ENCODE results near the gene METTL2B. TPM values are rescaled to one million over a fixed set of nuclear protein-coding genes. Genes with fewer than 3 reads are reported as not detected.
"Not testable (repeated sequence)": the region's sequence is repeated elsewhere in the genome, so short reads cannot be mapped to it uniquely, and the experiment has no call there.

Gene METTL2B
- total RNA-seq, 2 experiments from 2014 or later: 25.4 to 40.7 TPM

DNA sequence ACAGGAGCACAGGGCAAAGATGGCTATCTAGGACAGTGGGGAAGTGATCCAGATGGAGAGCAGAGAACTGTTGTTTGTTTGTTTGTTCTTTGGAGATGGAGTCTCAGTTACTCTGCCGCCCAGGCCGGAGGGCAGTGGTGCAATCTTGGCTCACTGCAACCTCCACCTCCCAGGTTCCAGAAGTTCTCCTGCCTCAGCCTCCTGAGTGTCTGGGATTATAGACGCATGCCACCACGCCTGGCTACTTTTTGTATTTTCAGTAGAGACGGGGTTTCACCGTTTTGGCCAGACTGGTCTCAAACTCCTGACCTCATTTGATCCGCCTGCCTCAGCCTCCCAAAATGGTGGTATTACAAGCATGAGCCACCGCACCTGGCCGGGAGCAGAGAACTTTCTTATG is 20.9 kb downstream of the METTL2B start:
- H3K9me3 ChIP-seq (ENCODE audit: low read length): no peaks in the 10 kb centered on the region
- peaks cover 58% of the 10 kb centered on the region for H3K36me3 ChIP-seq (ENCODE audit: insufficient read depth, low read length)
- H3K79me2 ChIP-seq (ENCODE audit: insufficient read depth, low read depth, low read length): no peaks in the 10 kb centered on the region
- no peaks in the 10 kb centered on the region for H3K4me1 ChIP-seq (ENCODE audit: insufficient read depth, low read length, poor library complexity, severe bottlenecking)
- no peak overlapping the region for H3K4me2 ChIP-seq (ENCODE audit: low read length)
- no peak for DNase-seq (ENCODE audit: low spot score)
- no peak overlapping the region for H2AFZ ChIP-seq (ENCODE audit: low read length)
- ChIA-PET POLR2A (no interaction called here), CTCF (ENCODE audit: unreplicated experiment) (no interaction called here)
- TF ChIP-seq, protein P1, sequence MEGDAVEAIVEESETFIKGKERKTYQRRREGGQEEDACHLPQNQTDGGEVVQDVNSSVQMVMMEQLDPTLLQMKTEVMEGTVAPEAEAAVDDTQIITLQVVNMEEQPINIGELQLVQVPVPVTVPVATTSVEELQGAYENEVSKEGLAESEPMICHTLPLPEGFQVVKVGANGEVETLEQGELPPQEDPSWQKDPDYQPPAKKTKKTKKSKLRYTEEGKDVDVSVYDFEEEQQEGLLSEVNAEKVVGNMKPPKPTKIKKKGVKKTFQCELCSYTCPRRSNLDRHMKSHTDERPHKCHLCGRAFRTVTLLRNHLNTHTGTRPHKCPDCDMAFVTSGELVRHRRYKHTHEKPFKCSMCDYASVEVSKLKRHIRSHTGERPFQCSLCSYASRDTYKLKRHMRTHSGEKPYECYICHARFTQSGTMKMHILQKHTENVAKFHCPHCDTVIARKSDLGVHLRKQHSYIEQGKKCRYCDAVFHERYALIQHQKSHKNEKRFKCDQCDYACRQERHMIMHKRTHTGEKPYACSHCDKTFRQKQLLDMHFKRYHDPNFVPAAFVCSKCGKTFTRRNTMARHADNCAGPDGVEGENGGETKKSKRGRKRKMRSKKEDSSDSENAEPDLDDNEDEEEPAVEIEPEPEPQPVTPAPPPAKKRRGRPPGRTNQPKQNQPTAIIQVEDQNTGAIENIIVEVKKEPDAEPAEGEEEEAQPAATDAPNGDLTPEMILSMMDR (conservative IDR thresholded peaks at IDR 0.05; ENCODE audit: low read length): no peak
- TF ChIP-seq EZH2phosphoT487 (IDR thresholded peaks at IDR 0.05; ENCODE audit: borderline replicate concordance, low read depth, low read length): no peak
- intact Hi-C loops (cut with micrococcal nuclease; ENCODE audit: unreplicated experiment): no loop called here
- H3K9me2 ChIP-seq (ENCODE audit: insufficient read depth, low read length): no peaks in the 10 kb centered on the region
- BruUV-seq (replicated peaks): no TSS peak
- no peaks in the 10 kb centered on the region for H4K20me1 ChIP-seq (ENCODE audit: insufficient read depth, low read length)
- H3K27ac ChIP-seq (ENCODE audit: low read depth, low read length, poor library complexity, severe bottlenecking): no peak overlapping the region
- no peak overlapping the region for H3K4me3 ChIP-seq (ENCODE audit: low read depth, low read length, poor library complexity, severe bottlenecking)

DNA sequence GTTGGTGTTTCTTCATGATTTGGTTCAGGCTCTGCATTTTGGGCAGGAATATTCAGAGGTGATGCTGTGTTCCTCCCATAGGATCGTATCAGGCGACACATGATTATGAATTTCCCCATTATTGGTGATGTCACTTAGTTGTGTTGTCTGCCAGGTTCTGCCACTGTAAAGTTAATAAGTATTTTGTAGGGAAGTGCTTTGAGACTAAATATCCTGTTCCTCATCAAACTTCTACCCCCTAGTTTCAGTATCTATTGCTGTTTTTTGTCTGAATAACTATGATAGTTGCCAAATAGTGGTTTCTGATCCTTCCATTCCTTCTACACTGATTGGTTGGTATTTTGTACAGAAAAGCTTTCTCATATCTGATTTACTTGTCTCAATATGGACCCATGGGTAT is 28.9 kb downstream of the METTL2B start:
- H2AFZ ChIP-seq (ENCODE audit: low read length); H3K79me2 ChIP-seq (ENCODE audit: insufficient read depth, low read depth, low read length); intact Hi-C loops (cut with micrococcal nuclease; ENCODE audit: unreplicated experiment); H4K20me1 ChIP-seq (ENCODE audit: insufficient read depth, low read length); BruUV-seq (replicated peaks); H3K9me3 ChIP-seq (ENCODE audit: low read length); H3K4me3 ChIP-seq (ENCODE audit: low read depth, low read length, poor library complexity, severe bottlenecking); DNase-seq (ENCODE audit: low spot score); CTCF ChIA-PET (ENCODE audit: unreplicated experiment); H3K9me2 ChIP-seq (ENCODE audit: insufficient read depth, low read length); POLR2A ChIA-PET: not testable (repeated sequence)
- Histone ChIP-seq H3K36me3 (ENCODE audit: insufficient read depth, low read length) (peaks cover 15% of the 10 kb centered on the region), H3K4me2 (ENCODE audit: low read length) (peak overlapping the region; percentile 12; the same call in 1 of the 2 replicates), H3K27ac (ENCODE audit: low read depth, low read length, poor library complexity, severe bottlenecking) (peak overlapping the region; percentile 96), H3K4me1 (ENCODE audit: insufficient read depth, low read length, poor library complexity, severe bottlenecking) (peaks cover 51% of the 10 kb centered on the region)

DNA sequence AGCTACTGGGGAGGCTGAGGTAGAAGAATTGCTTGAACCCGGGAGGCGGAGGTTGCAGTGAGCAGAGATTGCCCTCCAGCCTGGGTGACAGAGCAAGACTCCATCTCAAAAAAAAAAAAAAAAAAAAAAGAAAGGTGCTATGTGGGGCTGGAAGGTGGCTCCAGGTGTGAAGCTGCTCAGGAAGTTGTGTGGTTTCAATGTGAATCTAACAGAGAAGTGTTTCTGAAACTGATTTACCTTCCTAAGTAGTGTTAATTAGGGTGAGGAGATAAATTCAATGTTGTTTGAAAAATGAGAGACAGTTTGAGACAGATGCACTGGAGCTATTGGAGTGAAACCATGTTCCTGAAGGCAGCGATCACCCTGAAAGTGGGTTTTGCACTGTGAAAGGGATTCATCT is 30.3 kb downstream of the METTL2B start:
- peak overlapping the region; percentile 80 for H3K4me2 ChIP-seq (ENCODE audit: low read length)
- intact Hi-C loops (cut with micrococcal nuclease; ENCODE audit: unreplicated experiment); H3K9me2 ChIP-seq (ENCODE audit: insufficient read depth, low read length); BruUV-seq (replicated peaks); H3K9me3 ChIP-seq (ENCODE audit: low read length); H4K20me1 ChIP-seq (ENCODE audit: insufficient read depth, low read length); H3K36me3 ChIP-seq (ENCODE audit: insufficient read depth, low read length); CTCF ChIA-PET (ENCODE audit: unreplicated experiment); H3K79me2 ChIP-seq (ENCODE audit: insufficient read depth, low read depth, low read length): not testable (repeated sequence)
- peak overlapping the region; percentile 96 for H3K27ac ChIP-seq (ENCODE audit: low read depth, low read length, poor library complexity, severe bottlenecking)
- DNase-seq (ENCODE audit: low spot score): peak; percentile 70
- POLR2A ChIA-PET: interaction anchor here (0.7 to 0.8 kb wide), 3 partner anchors 53 to 448 kb away, joined by 3 to 5 read pairs (median 3); no protein-coding TSS in a partner anchor
- H2AFZ ChIP-seq (ENCODE audit: low read length): peak overlapping the region; percentile 54; the same call in 1 of the 2 replicates
- peak overlapping the region; percentile 47 for H3K4me3 ChIP-seq (ENCODE audit: low read depth, low read length, poor library complexity, severe bottlenecking)
- peaks cover 52% of the 10 kb centered on the region for H3K4me1 ChIP-seq (ENCODE audit: insufficient read depth, low read length, poor library complexity, severe bottlenecking)

DNA sequence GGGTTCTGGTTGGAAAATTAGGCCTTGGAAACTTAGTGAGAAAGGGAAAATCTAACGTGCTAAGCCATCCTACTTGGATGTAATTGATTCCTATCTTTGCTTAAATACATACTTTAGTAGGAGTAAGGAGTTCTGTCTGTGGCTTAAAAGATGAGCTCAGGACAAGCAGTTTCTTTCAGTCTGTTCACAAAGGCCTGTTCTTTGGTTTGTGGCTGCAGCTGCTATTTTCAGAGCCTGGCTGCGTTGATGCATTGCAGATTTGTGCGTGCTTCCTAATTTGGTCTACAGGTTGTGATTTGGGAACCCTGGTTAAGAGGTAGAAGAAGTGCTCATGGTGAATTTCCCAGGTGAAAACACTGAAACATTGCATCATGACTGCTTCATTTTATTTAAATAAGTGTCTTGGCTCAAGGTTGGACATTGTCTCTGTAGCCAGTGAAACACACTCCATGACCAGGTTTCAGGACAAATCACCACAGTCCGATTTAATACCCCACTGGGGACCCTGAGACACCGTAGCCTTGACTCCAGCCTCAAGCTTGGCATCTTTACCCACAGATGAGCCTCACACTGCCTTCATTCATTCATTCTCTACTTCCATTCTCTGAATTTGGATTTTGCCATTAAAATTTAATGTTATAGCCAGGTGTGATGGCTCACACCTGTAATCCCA is 30.9 kb downstream of the METTL2B start:
- H3K9me3 ChIP-seq (ENCODE audit: low read length); H3K36me3 ChIP-seq (ENCODE audit: insufficient read depth, low read length); BruUV-seq (replicated peaks); H4K20me1 ChIP-seq (ENCODE audit: insufficient read depth, low read length); CTCF ChIA-PET (ENCODE audit: unreplicated experiment); intact Hi-C loops (cut with micrococcal nuclease; ENCODE audit: unreplicated experiment); H3K79me2 ChIP-seq (ENCODE audit: insufficient read depth, low read depth, low read length); H3K9me2 ChIP-seq (ENCODE audit: insufficient read depth, low read length): not testable (repeated sequence)
- POLR2A ChIA-PET: interaction anchor here (0.7 to 0.8 kb wide), 2 partner anchors 53 to 335 kb away, joined by 3 to 5 read pairs; no protein-coding TSS in a partner anchor
- peak; percentile 63 for DNase-seq (ENCODE audit: low spot score)
- Histone ChIP-seq H3K4me2 (ENCODE audit: low read length) (peak overlapping the region; percentile 80), H2AFZ (ENCODE audit: low read length) (peak overlapping the region; percentile 54; the same call in 1 of the 2 replicates), H3K27ac (ENCODE audit: low read depth, low read length, poor library complexity, severe bottlenecking) (peak overlapping the region; percentile 96), H3K4me1 (ENCODE audit: insufficient read depth, low read length, poor library complexity, severe bottlenecking) (peaks cover 52% of the 10 kb centered on the region), H3K4me3 (ENCODE audit: low read depth, low read length, poor library complexity, severe bottlenecking) (peak overlapping the region; percentile 47)

DNA sequence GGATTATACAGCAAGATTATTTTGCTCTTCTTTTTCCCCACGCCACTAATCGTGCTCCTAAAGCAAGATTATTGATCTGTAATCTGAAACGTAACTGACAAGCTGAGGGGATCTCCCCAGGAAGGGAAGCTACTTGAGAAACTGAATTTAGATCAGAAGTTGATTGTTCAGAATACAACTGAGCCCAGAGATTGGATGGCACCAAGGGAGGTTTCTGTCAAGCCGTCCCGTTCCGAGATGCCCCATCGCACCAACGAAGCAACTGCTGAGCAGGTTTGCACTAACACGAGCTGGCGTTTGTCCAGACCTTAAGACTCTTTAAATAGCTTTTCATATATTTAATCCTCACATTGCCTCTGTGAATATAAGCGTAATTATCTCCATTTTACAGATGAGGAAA is 35.1 kb downstream of the METTL2B start:
- H3K9me3 ChIP-seq (ENCODE audit: low read length); DNase-seq (ENCODE audit: low spot score); H4K20me1 ChIP-seq (ENCODE audit: insufficient read depth, low read length); H3K36me3 ChIP-seq (ENCODE audit: insufficient read depth, low read length); H2AFZ ChIP-seq (ENCODE audit: low read length); BruUV-seq (replicated peaks); H3K4me2 ChIP-seq (ENCODE audit: low read length); H3K9me2 ChIP-seq (ENCODE audit: insufficient read depth, low read length); intact Hi-C loops (cut with micrococcal nuclease; ENCODE audit: unreplicated experiment); CTCF ChIA-PET (ENCODE audit: unreplicated experiment); H3K79me2 ChIP-seq (ENCODE audit: insufficient read depth, low read depth, low read length); H3K27ac ChIP-seq (ENCODE audit: low read depth, low read length, poor library complexity, severe bottlenecking); H3K4me3 ChIP-seq (ENCODE audit: low read depth, low read length, poor library complexity, severe bottlenecking): not testable (repeated sequence)
- POLR2A ChIA-PET: interaction anchor here (0.6 to 0.7 kb wide), 2 partner anchors 24 to 40 kb away, joined by 4 to 5 read pairs; no protein-coding TSS in a partner anchor
- H3K4me1 ChIP-seq (ENCODE audit: insufficient read depth, low read length, poor library complexity, severe bottlenecking): peaks cover 37% of the 10 kb centered on the region
